ENCODE results near the gene EN1. TPM values are rescaled to one million over a fixed set of nuclear protein-coding genes. Genes with fewer than 3 reads are reported as not detected.

Gene EN1
- not detected in 2 replicates for polyA plus RNA-seq

DNA sequence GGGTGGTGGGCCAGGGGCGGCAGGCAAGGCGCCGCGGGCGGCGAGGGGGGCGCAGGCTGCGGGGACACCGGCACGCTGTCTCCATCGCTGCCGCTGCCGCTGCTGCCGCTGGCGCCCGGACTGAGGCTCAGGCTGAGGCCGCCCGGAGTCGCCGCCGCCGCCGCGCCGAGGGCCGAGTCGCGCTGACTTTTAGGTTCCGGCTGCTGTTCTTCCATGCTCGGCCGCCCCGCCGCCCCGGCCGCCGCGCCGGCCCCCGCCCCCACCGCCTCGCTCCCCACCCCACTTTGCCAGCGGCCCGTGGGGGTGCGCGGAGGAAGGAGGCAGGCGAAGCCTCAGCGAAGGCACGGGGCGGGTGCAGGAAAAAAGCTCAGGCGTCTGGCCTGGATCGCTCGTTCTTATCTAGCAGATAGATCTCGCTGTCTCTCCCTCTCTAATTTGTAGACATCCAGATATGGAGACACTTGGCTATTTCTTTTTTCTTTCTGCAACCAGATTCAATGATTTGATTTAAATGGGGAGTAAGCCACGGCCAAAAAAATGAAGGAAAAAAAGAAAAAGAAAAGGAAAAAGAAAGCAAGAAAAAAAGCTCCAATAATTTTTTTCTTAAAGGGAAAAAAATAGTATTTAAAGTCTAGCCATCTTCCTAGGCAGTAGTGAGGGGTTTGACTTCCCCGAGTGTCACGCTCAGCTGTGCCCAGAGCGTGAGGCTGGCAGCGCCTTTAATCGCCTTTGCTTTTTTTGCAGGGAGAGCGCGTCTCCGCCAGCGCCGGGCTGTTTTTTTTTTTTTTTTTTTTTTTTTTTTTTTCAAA, at the start of gene EN1:
EN1 (minus strand) TSS at position 696 of the 809 bp plus-strand sequence; CDS start at position 215, 481 bp downstream.

Other genes with a start within 250 kb of the EN1 start
- not detected in 2 replicates for gene MARCO, start 94.5 kb upstream of the EN1 start, polyA plus RNA-seq

All from Purkinje cell (primary cell).